Kidney glomerular epithelial cell (primary cell): ENCODE results near the gene ADGRD1.
A peak's percentile ranks its signal among the peaks of the same experiment; 100 is the strongest.
"Not testable (repeated sequence)": the region's sequence is repeated elsewhere in the genome, so short reads cannot be mapped to it uniquely, and the experiment has no call there.

Experiments used
- DNase-seq: peaks from one replicate; lab custom pipeline; 2025; lab: John Stamatoyannopoulos, UW

The ADGRD1 gene

GRCh38 chr12:131104463-131105350 lies 151.0 kb downstream of the ADGRD1 start:
- peak; percentile 41 for DNase-seq

GRCh38 chr12:131105351-131105735 lies 151.6 kb downstream of the ADGRD1 start:
- DNase-seq: no peak

GRCh38 chr12:131105736-131106348 lies 152.1 kb downstream of the ADGRD1 start:
- no peak for DNase-seq

- DNase-seq: no peak
Observed at GRCh38 chr12:131106349-131106941, 152.7 kb downstream of the ADGRD1 start.

GRCh38 chr12:131108177-131108955 lies 154.7 kb downstream of the ADGRD1 start:
- DNase-seq: no peak

- no peak for DNase-seq
Observed at GRCh38 chr12:131111446-131111845, 157.7 kb downstream of the ADGRD1 start.

- DNase-seq: no peak
Observed at GRCh38 chr12:131112021-131112420, 158.3 kb downstream of the ADGRD1 start.

- DNase-seq: no peak
Observed at GRCh38 chr12:131112700-131113290, 159.1 kb downstream of the ADGRD1 start.

GRCh38 chr12:131113568-131114270 lies 160.0 kb downstream of the ADGRD1 start:
- DNase-seq: no peak

- DNase-seq: no peak
Observed at GRCh38 chr12:131114271-131114670, 160.6 kb downstream of the ADGRD1 start.

- DNase-seq: no peak
Observed at GRCh38 chr12:131114942-131115584, 161.4 kb downstream of the ADGRD1 start.

- DNase-seq: no peak
Observed at GRCh38 chr12:131115766-131116467, 162.2 kb downstream of the ADGRD1 start.

- peak; percentile 27 for DNase-seq
Observed at GRCh38 chr12:131116468-131117117, 162.9 kb downstream of the ADGRD1 start.

GRCh38 chr12:131117438-131118245 lies 163.9 kb downstream of the ADGRD1 start:
- no peak for DNase-seq

- DNase-seq: no peak
Observed at GRCh38 chr12:131118371-131118770, 164.7 kb downstream of the ADGRD1 start.

GRCh38 chr12:131119345-131119744 lies 165.6 kb downstream of the ADGRD1 start:
- DNase-seq: not testable (repeated sequence)

- DNase-seq: no peak
Observed at GRCh38 chr12:131119936-131120335, 166.2 kb downstream of the ADGRD1 start.

GRCh38 chr12:131120831-131121271 lies 167.1 kb downstream of the ADGRD1 start:
- no peak for DNase-seq
